ENCODE data around the gene SLC24A3. TPM values are rescaled to one million over a fixed set of nuclear protein-coding genes. Genes with fewer than 3 reads are reported as not detected.

Gene SLC24A3
- total and polyA plus RNA-seq, 2 of the 13 experiments (the other 11 are each of a cell fraction or from before 2014, with no cell fraction given): not detected

DNA sequence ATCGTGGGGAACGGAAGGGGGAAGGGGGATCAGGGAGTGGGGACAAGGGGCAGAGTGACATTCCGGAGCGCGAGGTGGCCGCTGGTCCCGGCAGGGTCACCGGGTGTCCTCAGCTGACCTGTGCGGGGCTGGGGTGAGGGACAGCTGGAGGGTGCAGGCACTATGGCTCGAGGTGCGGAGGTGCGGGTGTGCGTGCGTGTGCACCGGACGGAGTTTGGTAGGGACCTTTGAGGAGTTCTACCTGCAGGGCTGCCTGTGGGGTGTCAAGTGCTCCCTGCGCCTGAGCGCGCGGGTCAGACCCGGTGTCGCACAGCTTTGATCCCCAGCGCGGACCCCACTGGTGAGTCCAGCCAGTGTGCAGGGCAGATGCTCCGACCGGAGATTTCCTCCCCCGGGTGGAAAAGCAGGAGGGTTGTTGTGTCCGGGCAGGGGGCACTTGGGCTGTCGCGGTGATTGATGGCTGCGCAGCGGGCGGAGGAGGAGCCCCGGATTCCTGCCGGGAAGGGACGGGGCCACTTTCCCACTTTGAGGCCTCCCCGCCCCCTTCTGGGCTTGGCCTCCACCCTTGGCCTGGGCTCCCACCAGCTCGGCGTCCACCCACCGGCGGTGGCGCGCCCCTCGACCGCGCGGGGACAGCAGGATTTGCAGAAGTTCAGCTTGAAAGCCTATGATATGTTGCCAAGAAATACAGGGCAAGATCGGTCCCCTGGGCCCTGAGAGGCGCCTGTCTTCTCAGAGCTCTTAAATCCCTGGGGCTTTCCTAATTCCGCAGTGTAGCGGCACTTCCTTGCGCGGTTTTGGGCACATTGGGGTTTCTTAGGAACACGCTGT lies 546.3 kb downstream of the SLC24A3 start (continued):
- TF ChIP-seq, protein P1, sequence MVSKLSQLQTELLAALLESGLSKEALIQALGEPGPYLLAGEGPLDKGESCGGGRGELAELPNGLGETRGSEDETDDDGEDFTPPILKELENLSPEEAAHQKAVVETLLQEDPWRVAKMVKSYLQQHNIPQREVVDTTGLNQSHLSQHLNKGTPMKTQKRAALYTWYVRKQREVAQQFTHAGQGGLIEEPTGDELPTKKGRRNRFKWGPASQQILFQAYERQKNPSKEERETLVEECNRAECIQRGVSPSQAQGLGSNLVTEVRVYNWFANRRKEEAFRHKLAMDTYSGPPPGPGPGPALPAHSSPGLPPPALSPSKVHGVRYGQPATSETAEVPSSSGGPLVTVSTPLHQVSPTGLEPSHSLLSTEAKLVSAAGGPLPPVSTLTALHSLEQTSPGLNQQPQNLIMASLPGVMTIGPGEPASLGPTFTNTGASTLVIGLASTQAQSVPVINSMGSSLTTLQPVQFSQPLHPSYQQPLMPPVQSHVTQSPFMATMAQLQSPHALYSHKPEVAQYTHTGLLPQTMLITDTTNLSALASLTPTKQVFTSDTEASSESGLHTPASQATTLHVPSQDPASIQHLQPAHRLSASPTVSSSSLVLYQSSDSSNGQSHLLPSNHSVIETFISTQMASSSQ (IDR thresholded peaks at IDR 0.05; ENCODE audit: low read depth): no peak
- TF ChIP-seq, protein P1 (CRISPR knock-in tag; IDR thresholded peaks at IDR 0.05; ENCODE audit: borderline replicate concordance): no peak; the same call in 1 of the 2 replicates
- TF ChIP-seq ATRX (CRISPR knock-in tag; IDR thresholded peaks at IDR 0.05; ENCODE audit: borderline replicate concordance) (no peak), CCDC6 (CRISPR knock-in tag; IDR thresholded peaks at IDR 0.05) (no peak), ZNF441 (CRISPR knock-in tag; IDR thresholded peaks at IDR 0.05; ENCODE audit: borderline replicate concordance) (peak; percentile 48; the same call in 1 of the 2 replicates), NFRKB (IDR thresholded peaks at IDR 0.05) (no peak), IRX3 (CRISPR knock-in tag; IDR thresholded peaks at IDR 0.05; ENCODE audit: borderline replicate concordance, low read depth) (0 out of 2 replicates have a peak, but pooled peaks have one; percentile 17), ZNF3 (CRISPR knock-in tag; IDR thresholded peaks at IDR 0.05) (no peak), ZNF331 (CRISPR knock-in tag; IDR thresholded peaks at IDR 0.05) (peak; percentile 78; the same call in 1 of the 2 replicates), ZNF44 (CRISPR knock-in tag; IDR thresholded peaks at IDR 0.05) (0 out of 2 replicates have a peak, but pooled peaks have one; percentile 51), IKZF1 (IDR thresholded peaks at IDR 0.05) (no peak), ZNF607 (CRISPR knock-in tag; IDR thresholded peaks at IDR 0.05; ENCODE audit: borderline replicate concordance) (0 out of 2 replicates have a peak, but pooled peaks have one; percentile 62), KDM2A (CRISPR knock-in tag; IDR thresholded peaks at IDR 0.05; ENCODE audit: borderline replicate concordance, low read depth) (peak; percentile 74), EED (CRISPR knock-in tag; IDR thresholded peaks at IDR 0.05) (no peak), PCBP2 (optimal IDR thresholded peaks at IDR 0.05; ENCODE audit: low read depth, low read length, poor library complexity, severe bottlenecking) (no peak), NFIB (CRISPR knock-in tag; IDR thresholded peaks at IDR 0.05; ENCODE audit: borderline replicate concordance) (no peak)
- TF ChIP-seq, protein P2, sequence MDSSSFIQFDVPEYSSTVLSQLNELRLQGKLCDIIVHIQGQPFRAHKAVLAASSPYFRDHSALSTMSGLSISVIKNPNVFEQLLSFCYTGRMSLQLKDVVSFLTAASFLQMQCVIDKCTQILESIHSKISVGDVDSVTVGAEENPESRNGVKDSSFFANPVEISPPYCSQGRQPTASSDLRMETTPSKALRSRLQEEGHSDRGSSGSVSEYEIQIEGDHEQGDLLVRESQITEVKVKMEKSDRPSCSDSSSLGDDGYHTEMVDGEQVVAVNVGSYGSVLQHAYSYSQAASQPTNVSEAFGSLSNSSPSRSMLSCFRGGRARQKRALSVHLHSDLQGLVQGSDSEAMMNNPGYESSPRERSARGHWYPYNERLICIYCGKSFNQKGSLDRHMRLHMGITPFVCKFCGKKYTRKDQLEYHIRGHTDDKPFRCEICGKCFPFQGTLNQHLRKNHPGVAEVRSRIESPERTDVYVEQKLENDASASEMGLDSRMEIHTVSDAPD (CRISPR knock-in tag; IDR thresholded peaks at IDR 0.05): no peak
- TF ChIP-seq, protein P3, sequence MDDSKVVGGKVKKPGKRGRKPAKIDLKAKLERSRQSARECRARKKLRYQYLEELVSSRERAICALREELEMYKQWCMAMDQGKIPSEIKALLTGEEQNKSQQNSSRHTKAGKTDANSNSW (CRISPR knock-in tag; IDR thresholded peaks at IDR 0.05; ENCODE audit: borderline replicate concordance): 0 out of 2 replicates have a peak, but pooled peaks have one; percentile 31
- TF ChIP-seq, protein P4, sequence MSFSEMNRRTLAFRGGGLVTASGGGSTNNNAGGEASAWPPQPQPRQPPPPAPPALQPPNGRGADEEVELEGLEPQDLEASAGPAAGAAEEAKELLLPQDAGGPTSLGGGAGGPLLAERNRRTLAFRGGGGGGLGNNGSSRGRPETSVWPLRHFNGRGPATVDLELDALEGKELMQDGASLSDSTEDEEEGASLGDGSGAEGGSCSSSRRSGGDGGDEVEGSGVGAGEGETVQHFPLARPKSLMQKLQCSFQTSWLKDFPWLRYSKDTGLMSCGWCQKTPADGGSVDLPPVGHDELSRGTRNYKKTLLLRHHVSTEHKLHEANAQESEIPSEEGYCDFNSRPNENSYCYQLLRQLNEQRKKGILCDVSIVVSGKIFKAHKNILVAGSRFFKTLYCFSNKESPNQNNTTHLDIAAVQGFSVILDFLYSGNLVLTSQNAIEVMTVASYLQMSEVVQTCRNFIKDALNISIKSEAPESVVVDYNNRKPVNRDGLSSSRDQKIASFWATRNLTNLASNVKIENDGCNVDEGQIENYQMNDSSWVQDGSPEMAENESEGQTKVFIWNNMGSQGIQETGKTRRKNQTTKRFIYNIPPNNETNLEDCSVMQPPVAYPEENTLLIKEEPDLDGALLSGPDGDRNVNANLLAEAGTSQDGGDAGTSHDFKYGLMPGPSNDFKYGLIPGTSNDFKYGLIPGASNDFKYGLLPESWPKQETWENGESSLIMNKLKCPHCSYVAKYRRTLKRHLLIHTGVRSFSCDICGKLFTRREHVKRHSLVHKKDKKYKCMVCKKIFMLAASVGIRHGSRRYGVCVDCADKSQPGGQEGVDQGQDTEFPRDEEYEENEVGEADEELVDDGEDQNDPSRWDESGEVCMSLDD (CRISPR knock-in tag; IDR thresholded peaks at IDR 0.05; ENCODE audit: borderline replicate concordance): no peak
- TF ChIP-seq, protein P5, sequence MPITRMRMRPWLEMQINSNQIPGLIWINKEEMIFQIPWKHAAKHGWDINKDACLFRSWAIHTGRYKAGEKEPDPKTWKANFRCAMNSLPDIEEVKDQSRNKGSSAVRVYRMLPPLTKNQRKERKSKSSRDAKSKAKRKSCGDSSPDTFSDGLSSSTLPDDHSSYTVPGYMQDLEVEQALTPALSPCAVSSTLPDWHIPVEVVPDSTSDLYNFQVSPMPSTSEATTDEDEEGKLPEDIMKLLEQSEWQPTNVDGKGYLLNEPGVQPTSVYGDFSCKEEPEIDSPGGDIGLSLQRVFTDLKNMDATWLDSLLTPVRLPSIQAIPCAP (CRISPR knock-in tag; IDR thresholded peaks at IDR 0.05; ENCODE audit: low read depth): no peak
